Aorta (tissue), 5 donors: ENCODE data around the gene YEATS4. TPM values are rescaled to one million over a fixed set of nuclear protein-coding genes. Genes with fewer than 3 reads are reported as not detected.

ENCODE experiments used
- ATAC-seq: fragments of 200-7000 bp; cut with Tn5 transposase; one replicate; pipeline ENCODE4 v1.9.1; 2022; ENCODE audit warnings: moderate library complexity; ENCODE audit not compliant: low FRiP score
- DNase-seq, 2 donors: peaks; one replicate each; pipeline ENCODE4 v3.0.0-alpha.2; 2020
- H3K27ac ChIP-seq, 2 donors: one replicate each; pipeline ENCODE4 v1.5.1; 2013; ENCODE audit warnings: low read length in 2 of 2, mild to moderate bottlenecking in 2 of 2, moderate library complexity in 2 of 2, control low read depth in 1 of 2, inconsistent platforms in 1 of 2, low read depth in 1 of 2
- H3K27me3 ChIP-seq, 2 donors: one replicate each; pipeline ENCODE4 v1.6.1; 2013; ENCODE audit warnings: control low read depth in 1 of 2, low read length in 1 of 2, mild to moderate bottlenecking in 1 of 2, moderate library complexity in 1 of 2; ENCODE audit not compliant: insufficient read depth in 2 of 2, control insufficient read depth in 1 of 2
- H3K36me3 ChIP-seq, 2 donors: one replicate each; pipeline ENCODE4 v1.6.1; 2013; ENCODE audit warnings: control low read depth in 1 of 2, low read length in 1 of 2, mild to moderate bottlenecking in 1 of 2; ENCODE audit not compliant: insufficient read depth in 2 of 2, control insufficient read depth in 1 of 2
- H3K4me1 ChIP-seq, 2 donors: one replicate each; pipeline ENCODE4 v1.6.1; 2013; ENCODE audit warnings: low read length in 2 of 2, control low read depth in 1 of 2, mild to moderate bottlenecking in 1 of 2, moderate library complexity in 1 of 2; ENCODE audit not compliant: insufficient read depth in 2 of 2, control insufficient read depth in 1 of 2
- H3K4me3 ChIP-seq, 2 donors: one replicate each; pipeline ENCODE4 v1.5.1; 2013; ENCODE audit warnings: low read length in 2 of 2, control low read depth in 1 of 2, mild to moderate bottlenecking in 1 of 2
- H3K9me3 ChIP-seq: one replicate; pipeline ENCODE4 v1.6.1; 2013; ENCODE audit warnings: mild to moderate bottlenecking, low read length; ENCODE audit not compliant: control insufficient read depth
- WGBS, 2 donors: extraction: QIAGEN DNeasy Blood & Tissue Kit; methylation state at CpG; one replicate each; pipeline ENCODE4 v1.1.7; 2013; 5-methylcytosine and 5-hydroxymethylcytosine counted together
- intact Hi-C, 2 donors: fragments of 100-400 bp; cut with DNase I; formaldehyde crosslinking; loops; one replicate each; pipeline versions ENCODE4 v1.14.2 to v1.15.0; 2022
- polyA plus RNA-seq, 2 donors: library from polyadenylated mRNA; stranded (reverse); fragments of 200-250 nt; gene quantifications; one replicate each; pipeline ENCODE4 v1.2.3, GENCODE V29; 2013
- total RNA-seq, 2 donors: library from RNA; stranded (reverse); fragmentation: NEBNext Ultra II Directional; extraction: Animal tissue kit (Norgen Biotek cat#: 25700); gene quantifications; one replicate each; pipeline ENCODE4 v1.2.1, GENCODE V29; 2021
- donor health status: healthy with polysubstance abuse.
- donor health status: Bipolar disorder and iron deficiency.
- donor health status: DM: no; HTN: no; CAD: no.
- donor health status: DM: no; HTN: no; CAD: no.
- donor health status: DM: yes; HTN: yes; CAD: no.

Gene YEATS4
- total and polyA plus RNA-seq, 4 donors = 8.5 to 12.5 (median 11.6) TPM

DNA sequence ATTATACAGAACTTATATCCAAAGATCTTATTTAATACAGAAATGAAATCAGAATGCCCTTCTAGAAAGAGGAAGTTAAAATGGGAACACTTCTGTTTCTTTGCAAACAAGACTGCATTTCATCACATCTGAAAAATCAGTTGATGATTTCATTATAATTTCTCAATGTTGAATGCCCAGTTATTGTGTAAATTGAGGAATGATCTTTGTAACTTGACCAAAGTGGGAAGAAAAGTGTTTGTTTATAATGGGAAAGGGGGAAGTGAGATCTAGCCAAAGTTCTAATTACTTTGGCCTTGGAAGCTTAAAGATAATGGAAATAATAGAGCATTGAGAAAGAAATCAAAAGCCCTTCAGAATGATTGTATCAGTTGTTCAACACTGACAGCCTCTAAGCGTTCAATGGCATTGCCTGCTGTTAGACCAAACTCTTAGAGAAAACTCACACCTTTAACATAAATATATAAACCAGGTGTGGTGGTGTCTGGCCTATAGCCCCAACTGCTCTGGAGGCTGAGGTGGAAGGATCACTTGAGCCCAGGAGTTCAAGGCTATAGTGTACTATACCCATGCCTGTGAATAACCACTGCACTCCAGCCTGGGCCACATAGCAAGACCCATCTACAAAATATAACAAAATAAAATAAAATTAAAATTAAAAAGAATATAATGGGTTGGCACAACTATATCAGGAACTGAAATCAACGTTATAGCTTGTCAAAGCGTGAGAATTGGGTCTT, 21.3 kb upstream of the YEATS4 start:
- ATAC-seq (no peak), DNase-seq (no peak)
- H3K27me3 ChIP-seq = no peaks in the 10 kb centered on the region
- intact Hi-C loops = no loop called here
- no peaks in the 10 kb centered on the region for H3K9me3 ChIP-seq
- H3K36me3 ChIP-seq = no peaks in the 10 kb centered on the region
- no peaks in the 10 kb centered on the region for H3K4me1 ChIP-seq
- WGBS, 2 donors = 82 to 83% methylated on average over 3 of the region's 3 CpGs
- H3K27ac ChIP-seq = no peak overlapping the region
- H3K4me3 ChIP-seq = no peak overlapping the region

DNA sequence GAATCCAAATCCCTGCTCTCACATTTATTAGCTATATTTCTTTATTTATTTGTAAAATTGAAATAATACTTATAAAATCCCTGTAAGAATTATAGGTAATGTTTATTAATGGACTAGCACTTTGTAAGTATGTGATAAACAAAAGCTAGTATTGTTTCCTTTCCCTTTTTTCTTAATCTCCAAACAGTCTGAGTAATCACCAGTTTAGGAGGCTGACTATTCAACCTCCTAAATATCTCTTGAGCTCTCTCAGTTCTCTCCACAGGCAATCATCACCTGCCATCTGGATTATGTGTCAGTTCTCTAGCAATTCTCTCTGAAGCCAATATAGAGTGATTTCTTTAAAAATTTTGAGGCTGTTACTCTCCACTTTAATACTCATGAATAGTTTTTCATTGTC, 20.6 kb upstream of the YEATS4 start:
- ATAC-seq (no peak), DNase-seq (no peak)
- no peaks in the 10 kb centered on the region for H3K9me3 ChIP-seq
- no peak overlapping the region for H3K27ac ChIP-seq
- no peaks in the 10 kb centered on the region for H3K27me3 ChIP-seq
- H3K4me3 ChIP-seq = no peak overlapping the region
- no peaks in the 10 kb centered on the region for H3K36me3 ChIP-seq
- intact Hi-C loops = no loop called here
- no peaks in the 10 kb centered on the region for H3K4me1 ChIP-seq

DNA sequence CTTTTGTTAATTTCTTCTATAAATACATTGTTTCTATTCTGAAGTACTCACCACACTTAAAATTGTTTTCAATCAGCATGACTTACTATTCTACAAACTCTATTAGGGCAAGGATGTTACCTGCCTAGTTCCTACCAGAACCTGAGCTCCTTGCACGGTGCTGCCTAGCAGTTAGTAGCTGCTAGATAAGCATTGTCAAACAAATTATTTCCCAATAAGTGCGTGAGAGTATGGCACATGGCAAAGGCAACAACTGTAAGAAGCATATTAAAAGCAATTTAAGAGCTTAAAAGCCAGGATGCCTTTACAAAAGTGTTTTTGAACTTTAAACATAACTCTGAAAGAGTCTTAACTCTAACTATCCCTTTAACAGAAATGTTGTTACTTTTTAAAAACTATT, 19.5 kb upstream of the YEATS4 start:
- Histone ChIP-seq H3K27me3 (no peaks in the 10 kb centered on the region), H3K9me3 (no peaks in the 10 kb centered on the region), H3K4me3 (no peak overlapping the region), H3K27ac (no peak overlapping the region), H3K4me1 (no peaks in the 10 kb centered on the region), H3K36me3 (no peaks in the 10 kb centered on the region)
- ATAC-seq (no peak), DNase-seq (no peak)
- 85 to 86% methylated on average over 2 of the region's 2 CpGs for WGBS, 2 donors
- intact Hi-C loops = no loop called here

DNA sequence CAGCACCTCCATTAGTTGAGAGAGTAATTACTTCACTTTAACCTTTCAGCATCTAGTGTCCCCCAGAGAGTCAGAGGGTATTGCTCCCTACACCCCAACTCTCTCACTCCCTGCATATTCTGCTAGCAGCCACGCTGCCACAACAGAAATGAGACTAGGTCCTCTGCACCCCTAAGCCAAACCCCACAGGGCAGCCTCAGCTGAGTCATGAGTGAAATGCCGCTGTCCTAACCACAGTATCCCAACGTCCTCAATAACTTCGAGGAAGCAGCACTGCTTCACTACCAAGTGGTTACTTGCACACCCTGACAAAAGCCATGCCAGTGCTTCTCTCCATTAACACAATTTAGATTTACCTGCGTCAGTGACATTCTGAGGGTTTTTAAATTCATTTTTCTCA, 18.2 kb upstream of the YEATS4 start:
- Histone ChIP-seq H3K27ac (no peak overlapping the region), H3K4me3 (no peak overlapping the region), H3K36me3 (no peaks in the 10 kb centered on the region), H3K4me1 (no peaks in the 10 kb centered on the region), H3K27me3 (no peaks in the 10 kb centered on the region), H3K9me3 (no peaks in the 10 kb centered on the region)
- intact Hi-C loops = no loop called here
- DNase-seq (no peak), ATAC-seq (peak; percentile 38)
- 69 to 70% methylated on average over 5 of the region's 5 CpGs for WGBS, 2 donors

DNA sequence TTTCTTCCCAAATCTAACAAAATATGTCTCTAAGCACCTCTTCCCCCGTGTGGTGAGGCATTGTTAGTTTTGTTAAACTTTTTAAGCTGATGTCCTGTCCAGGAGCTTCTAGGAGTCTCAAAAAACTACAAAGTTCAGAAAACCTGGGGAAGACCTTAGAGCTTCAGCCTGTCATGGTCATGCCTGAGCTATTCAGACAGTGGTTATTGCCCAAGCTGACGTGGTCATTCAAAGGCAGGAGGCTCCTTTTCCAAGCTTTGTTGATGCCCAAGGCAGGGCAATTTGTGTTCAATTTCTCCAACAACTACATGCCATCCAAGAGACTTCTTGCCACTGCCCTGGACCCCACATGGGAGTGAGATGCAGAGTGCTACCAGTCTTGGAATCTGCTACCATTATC, 17.1 kb upstream of the YEATS4 start:
- Histone ChIP-seq H3K4me1 (no peaks in the 10 kb centered on the region), H3K27me3 (no peaks in the 10 kb centered on the region), H3K4me3 (no peak overlapping the region), H3K9me3 (no peaks in the 10 kb centered on the region), H3K27ac (no peak overlapping the region), H3K36me3 (no peaks in the 10 kb centered on the region)
- intact Hi-C loops = no loop called here
- WGBS, 2 donors = 61 to 67% methylated on average over 2 of the region's 2 CpGs
- ATAC-seq (no peak), DNase-seq (no peak)

DNA sequence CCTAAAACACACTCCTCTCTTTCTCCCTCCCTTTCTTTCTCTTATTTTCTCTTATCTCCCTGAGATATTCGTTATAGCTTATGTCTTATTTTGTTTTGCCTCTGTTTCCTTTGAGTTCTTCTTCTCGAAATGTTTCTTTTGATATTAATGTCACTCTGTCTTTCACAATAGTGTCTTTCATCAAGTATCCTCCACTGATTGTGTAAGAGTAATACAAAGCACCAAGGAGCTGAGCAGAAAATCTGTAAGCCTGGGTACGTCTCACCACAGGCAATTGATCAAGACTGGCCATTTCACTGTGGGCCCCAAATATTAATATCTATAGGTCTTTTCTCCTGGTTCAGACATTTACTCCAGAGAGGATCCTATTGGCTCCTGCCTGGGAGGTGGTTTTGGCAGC, 16.2 kb upstream of the YEATS4 start:
- Histone ChIP-seq H3K9me3 (no peaks in the 10 kb centered on the region), H3K27me3 (no peaks in the 10 kb centered on the region), H3K27ac (no peak overlapping the region), H3K4me3 (no peak overlapping the region), H3K4me1 (no peaks in the 10 kb centered on the region), H3K36me3 (no peaks in the 10 kb centered on the region)
- no peak for ATAC-seq
- no peak for DNase-seq
- intact Hi-C loops = no loop called here
- 80 to 84% methylated on average over 3 of the region's 3 CpGs for WGBS, 2 donors

DNA sequence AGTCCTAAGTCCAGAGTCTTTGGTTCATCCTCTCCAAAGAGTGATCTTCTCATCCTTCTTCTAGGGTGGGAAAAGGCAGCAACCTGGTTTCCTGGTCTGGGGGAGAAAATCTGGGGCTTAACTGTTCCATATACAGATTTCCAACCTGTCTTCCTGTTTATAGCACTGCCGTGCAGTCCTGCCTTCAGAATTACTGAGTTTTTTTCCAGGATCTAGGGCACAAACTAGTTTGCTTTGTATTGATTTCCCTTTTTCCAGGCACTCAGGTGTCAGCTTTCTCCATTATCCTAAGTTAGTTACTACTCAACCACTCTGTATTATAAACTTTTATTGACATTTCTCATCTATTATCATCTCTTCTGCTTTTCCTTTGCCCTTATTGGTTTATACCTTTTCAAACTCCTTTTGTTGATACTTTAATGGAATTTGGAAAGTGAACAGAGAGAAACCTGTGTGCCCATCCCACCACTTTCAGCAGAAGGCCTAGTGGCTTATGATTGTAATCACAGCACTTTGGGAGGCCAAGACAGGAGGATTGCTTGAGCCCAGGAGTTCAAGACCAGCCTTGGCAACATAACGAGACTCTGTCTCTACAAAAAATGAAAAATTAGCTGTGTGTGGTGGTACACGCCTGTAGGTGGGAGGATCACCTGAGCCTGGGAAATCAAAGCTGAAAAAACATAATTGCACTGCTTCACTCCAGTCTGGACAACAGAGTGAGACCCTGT, 15.5 kb upstream of the YEATS4 start:
- no peaks in the 10 kb centered on the region for H3K9me3 ChIP-seq
- no peak overlapping the region for H3K4me3 ChIP-seq
- no peaks in the 10 kb centered on the region for H3K36me3 ChIP-seq
- H3K27ac ChIP-seq = no peak overlapping the region
- no peak for DNase-seq
- ATAC-seq = no peak
- H3K27me3 ChIP-seq = no peaks in the 10 kb centered on the region
- WGBS, 2 donors = 50 to 60% methylated on average over 3 of the region's 3 CpGs
- H3K4me1 ChIP-seq = no peaks in the 10 kb centered on the region
- intact Hi-C loops = no loop called here

DNA sequence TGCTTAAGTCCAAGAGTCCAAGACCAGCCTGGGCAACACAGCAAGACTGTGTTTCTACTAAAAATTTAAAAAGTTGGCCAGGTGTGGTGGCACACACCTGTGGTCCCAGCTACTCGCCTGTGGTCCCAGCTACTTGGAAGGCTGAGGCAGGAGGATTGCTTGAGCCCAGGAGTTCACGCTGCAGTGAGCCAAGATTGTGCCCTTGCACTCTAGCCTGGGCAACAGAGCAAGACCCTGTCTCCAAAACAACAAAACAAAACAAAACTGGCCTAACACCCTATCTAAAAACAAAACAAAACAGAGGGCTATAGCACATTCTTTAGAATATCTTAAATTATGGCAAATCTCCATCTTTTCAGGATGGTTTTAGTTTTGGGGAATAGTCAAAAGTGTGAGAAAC, 14.5 kb upstream of the YEATS4 start:
- ATAC-seq (no peak), DNase-seq (no peak)
- Histone ChIP-seq H3K27ac (no peak overlapping the region), H3K36me3 (no peaks in the 10 kb centered on the region), H3K27me3 (no peaks in the 10 kb centered on the region), H3K4me1 (no peaks in the 10 kb centered on the region), H3K9me3 (no peaks in the 10 kb centered on the region), H3K4me3 (no peak overlapping the region)
- 94 to 96% methylated on average over 2 of the region's 2 CpGs for WGBS, 2 donors
- intact Hi-C loops = no loop called here

DNA sequence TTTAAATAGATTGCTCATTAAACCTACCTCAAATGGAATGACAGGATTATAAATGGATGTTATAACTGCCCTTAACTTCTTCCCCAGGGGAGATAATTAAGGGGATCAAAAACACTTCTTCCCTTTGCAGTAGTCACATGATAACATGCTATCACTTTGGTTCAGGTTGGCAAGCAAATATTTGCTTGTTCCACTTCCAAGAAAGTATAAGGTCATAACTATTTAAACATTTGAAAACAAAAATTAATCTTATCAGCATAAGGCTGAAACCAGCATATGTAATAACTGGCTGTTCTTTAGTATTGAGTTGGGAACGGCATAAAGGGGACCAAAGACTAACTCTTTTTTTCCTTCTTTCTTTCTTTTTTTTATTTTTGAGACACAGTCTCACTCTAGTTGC, 13.8 kb upstream of the YEATS4 start:
- Histone ChIP-seq H3K4me3 (no peak overlapping the region), H3K9me3 (no peaks in the 10 kb centered on the region), H3K27me3 (no peaks in the 10 kb centered on the region), H3K27ac (no peak overlapping the region), H3K4me1 (no peaks in the 10 kb centered on the region), H3K36me3 (no peaks in the 10 kb centered on the region)
- DNase-seq (no peak), ATAC-seq (no peak)
- 6 to 8% methylated on average over 1 of the region's 1 CpG for WGBS, 2 donors
- intact Hi-C loops = no loop called here
